ENCODE results near the gene SPATA31D1.

Gene SPATA31D1

DNA sequence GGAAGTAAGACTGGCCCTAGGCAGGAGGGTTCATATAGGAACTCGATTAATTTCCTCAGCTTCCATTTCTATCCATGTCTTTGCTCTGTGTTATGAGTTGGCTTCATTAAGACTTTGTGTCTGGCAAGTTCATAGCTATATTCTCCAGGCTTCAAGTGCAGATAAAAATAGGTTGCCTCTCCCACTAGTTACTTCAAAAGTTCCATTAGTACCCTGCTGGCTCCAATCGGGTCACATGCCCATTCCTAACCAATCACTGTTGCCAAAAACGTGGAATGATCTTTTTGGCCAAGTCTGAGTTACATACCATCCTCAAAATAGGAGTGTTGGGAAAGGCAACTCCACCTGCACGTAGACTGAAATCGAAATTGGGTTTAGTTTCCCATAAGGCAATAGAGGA, 13.8 kb upstream of the SPATA31D1 start:
- Histone ChIP-seq H3K27me3 (ENCODE audit: insufficient read depth, low read depth) (no peaks in the 10 kb centered on the region), H3K4me3 (IDR thresholded peaks at IDR 0.05; ENCODE audit: insufficient read depth, low read depth, low read length) (no peak overlapping the region), H3K27ac (no peak overlapping the region), H3K79me2 (ENCODE audit: insufficient read depth, low read depth) (no peaks in the 10 kb centered on the region), H3K4me2 (no peak overlapping the region), H3K9ac (no peak overlapping the region), H3K36me3 (ENCODE audit: insufficient read depth) (no peaks in the 10 kb centered on the region), H3K4me1 (ENCODE audit: low read depth, poor library complexity, severe bottlenecking) (no peaks in the 10 kb centered on the region), H4K20me1 (ENCODE audit: insufficient read depth) (no peaks in the 10 kb centered on the region), H2AFZ (ENCODE audit: low read depth) (no peak overlapping the region)
- TF ChIP-seq, protein P1, sequence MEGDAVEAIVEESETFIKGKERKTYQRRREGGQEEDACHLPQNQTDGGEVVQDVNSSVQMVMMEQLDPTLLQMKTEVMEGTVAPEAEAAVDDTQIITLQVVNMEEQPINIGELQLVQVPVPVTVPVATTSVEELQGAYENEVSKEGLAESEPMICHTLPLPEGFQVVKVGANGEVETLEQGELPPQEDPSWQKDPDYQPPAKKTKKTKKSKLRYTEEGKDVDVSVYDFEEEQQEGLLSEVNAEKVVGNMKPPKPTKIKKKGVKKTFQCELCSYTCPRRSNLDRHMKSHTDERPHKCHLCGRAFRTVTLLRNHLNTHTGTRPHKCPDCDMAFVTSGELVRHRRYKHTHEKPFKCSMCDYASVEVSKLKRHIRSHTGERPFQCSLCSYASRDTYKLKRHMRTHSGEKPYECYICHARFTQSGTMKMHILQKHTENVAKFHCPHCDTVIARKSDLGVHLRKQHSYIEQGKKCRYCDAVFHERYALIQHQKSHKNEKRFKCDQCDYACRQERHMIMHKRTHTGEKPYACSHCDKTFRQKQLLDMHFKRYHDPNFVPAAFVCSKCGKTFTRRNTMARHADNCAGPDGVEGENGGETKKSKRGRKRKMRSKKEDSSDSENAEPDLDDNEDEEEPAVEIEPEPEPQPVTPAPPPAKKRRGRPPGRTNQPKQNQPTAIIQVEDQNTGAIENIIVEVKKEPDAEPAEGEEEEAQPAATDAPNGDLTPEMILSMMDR (conservative IDR thresholded peaks at IDR 0.05; ENCODE audit: low read depth, low read length), result no peak

GRCh38 chr9:81976351-81976750, 12.2 kb upstream of the SPATA31D1 start:
- H3K27ac ChIP-seq, result no peak overlapping the region
- H3K36me3 ChIP-seq (ENCODE audit: insufficient read depth), result no peaks in the 10 kb centered on the region
- no peaks in the 10 kb centered on the region for H3K79me2 ChIP-seq (ENCODE audit: insufficient read depth, low read depth)
- H3K4me1 ChIP-seq (ENCODE audit: low read depth, poor library complexity, severe bottlenecking), result no peaks in the 10 kb centered on the region
- no peaks in the 10 kb centered on the region for H3K27me3 ChIP-seq (ENCODE audit: insufficient read depth, low read depth)
- H3K4me3 ChIP-seq (IDR thresholded peaks at IDR 0.05; ENCODE audit: insufficient read depth, low read depth, low read length), result no peak overlapping the region
- no peaks in the 10 kb centered on the region for H4K20me1 ChIP-seq (ENCODE audit: insufficient read depth)
- no peak overlapping the region for H3K4me2 ChIP-seq
- TF ChIP-seq, protein P1 (conservative IDR thresholded peaks at IDR 0.05; ENCODE audit: low read depth, low read length), result no peak
- H2AFZ ChIP-seq (ENCODE audit: low read depth), result no peak overlapping the region
- no peak overlapping the region for H3K9ac ChIP-seq

GRCh38 chr9:81979196-81979595, 9.4 kb upstream of the SPATA31D1 start:
- Histone ChIP-seq H3K27me3 (ENCODE audit: insufficient read depth, low read depth) (no peaks in the 10 kb centered on the region), H3K4me1 (ENCODE audit: low read depth, poor library complexity, severe bottlenecking) (no peaks in the 10 kb centered on the region), H3K27ac (no peak overlapping the region), H3K4me2 (no peak overlapping the region), H3K36me3 (ENCODE audit: insufficient read depth) (no peaks in the 10 kb centered on the region), H4K20me1 (ENCODE audit: insufficient read depth) (no peaks in the 10 kb centered on the region), H3K79me2 (ENCODE audit: insufficient read depth, low read depth) (no peaks in the 10 kb centered on the region), H3K9ac (no peak overlapping the region), H2AFZ (ENCODE audit: low read depth) (no peak overlapping the region), H3K4me3 (IDR thresholded peaks at IDR 0.05; ENCODE audit: insufficient read depth, low read depth, low read length) (no peak overlapping the region)
- TF ChIP-seq, protein P1 (conservative IDR thresholded peaks at IDR 0.05; ENCODE audit: low read depth, low read length), result no peak

GRCh38 chr9:81980568-81980967, 8.0 kb upstream of the SPATA31D1 start:
- no peaks in the 10 kb centered on the region for H3K79me2 ChIP-seq (ENCODE audit: insufficient read depth, low read depth)
- TF ChIP-seq, protein P1 (conservative IDR thresholded peaks at IDR 0.05; ENCODE audit: low read depth, low read length), result no peak
- no peak overlapping the region for H3K9ac ChIP-seq
- H2AFZ ChIP-seq (ENCODE audit: low read depth), result no peak overlapping the region
- no peaks in the 10 kb centered on the region for H3K4me1 ChIP-seq (ENCODE audit: low read depth, poor library complexity, severe bottlenecking)
- no peak overlapping the region for H3K4me3 ChIP-seq (IDR thresholded peaks at IDR 0.05; ENCODE audit: insufficient read depth, low read depth, low read length)
- no peak overlapping the region for H3K27ac ChIP-seq
- H4K20me1 ChIP-seq (ENCODE audit: insufficient read depth), result no peaks in the 10 kb centered on the region
- H3K27me3 ChIP-seq (ENCODE audit: insufficient read depth, low read depth), result no peaks in the 10 kb centered on the region
- H3K4me2 ChIP-seq, result no peak overlapping the region
- H3K36me3 ChIP-seq (ENCODE audit: insufficient read depth), result no peaks in the 10 kb centered on the region

Measured in KMS-11 (cell line).